Ascending aorta (tissue), 2 donors: ENCODE data around the gene RASL10A. TPM values are rescaled to one million over a fixed set of nuclear protein-coding genes. Genes with fewer than 3 reads are reported as not detected.
"Not testable (repeated sequence)": the region's sequence is repeated elsewhere in the genome, so short reads cannot be mapped to it uniquely, and the experiment has no call there.

Experiments used
- DNase-seq, 2 donors: peaks; one replicate each; pipeline ENCODE4 v3.0.0-alpha.2; 2019; ENCODE audit warnings: low spot score in 2 of 2
- H3K27ac ChIP-seq, 2 donors: fragments of 200-600 bp; sonication (generic); one replicate each; pipeline ENCODE4 v1.5.1; 2016 to 2017; ENCODE audit warnings: mild to moderate bottlenecking in 1 of 2
- H3K27me3 ChIP-seq: fragments of 200-600 bp; sonication (generic); one replicate; pipeline ENCODE4 v1.5.1; 2017
- H3K36me3 ChIP-seq, 2 donors: fragments of 200-600 bp; sonication (generic); one replicate each; pipeline ENCODE4 v1.5.1; 2016
- H3K4me1 ChIP-seq, 2 donors: fragments of 200-600 bp; sonication (generic); one replicate each; pipeline ENCODE4 v1.5.1; 2016 to 2017; ENCODE audit warnings: mild to moderate bottlenecking in 1 of 2
- H3K4me3 ChIP-seq, 2 donors: fragments of 200-600 bp; sonication (generic); one replicate each; pipeline ENCODE4 v1.5.1; 2016 to 2017; ENCODE audit warnings: mild to moderate bottlenecking in 1 of 2
- H3K9me3 ChIP-seq, 2 donors: fragments of 200-600 bp; sonication (generic); one replicate each; pipeline ENCODE4 v1.5.1; 2016
- intact Hi-C: fragments of 100-400 bp; cut with DNase I; formaldehyde crosslinking; loops from one replicate; pipeline ENCODE4 v1.15.1; 2023
- total RNA-seq: library from RNA; depleted of rRNA; stranded (reverse); fragments of >200 nt; gene quantifications from one replicate; pipeline ENCODE4 v1.1.0, GENCODE V29; 2016
- TF ChIP-seq, protein P1 (sequence below), 3 experiments: fragments of 200-600 bp in 2 of 3; fragments of 450-650 bp in 1 of 3; sonication (generic) in 2 of 3; IDR thresholded peaks; one replicate each; pipeline ENCODE4 v1.5.1; 2016 to 2019; ENCODE audit warnings: antibody characterized with exemption in 3 of 3, mild to moderate bottlenecking in 1 of 3, moderate library complexity in 1 of 3

The RASL10A gene
- total RNA-seq, 1 donor from 2014 or later, result not detected

- H3K36me3 ChIP-seq, result peaks cover 93 to 99% of the 10 kb centered on the region in 2 donors
- H3K27ac ChIP-seq, result no peak overlapping the region
- no peaks in the 10 kb centered on the region for H3K27me3 ChIP-seq
- no peaks in the 10 kb centered on the region for H3K9me3 ChIP-seq
- no peaks in the 10 kb centered on the region for H3K4me1 ChIP-seq
- TF ChIP-seq, protein P1, sequence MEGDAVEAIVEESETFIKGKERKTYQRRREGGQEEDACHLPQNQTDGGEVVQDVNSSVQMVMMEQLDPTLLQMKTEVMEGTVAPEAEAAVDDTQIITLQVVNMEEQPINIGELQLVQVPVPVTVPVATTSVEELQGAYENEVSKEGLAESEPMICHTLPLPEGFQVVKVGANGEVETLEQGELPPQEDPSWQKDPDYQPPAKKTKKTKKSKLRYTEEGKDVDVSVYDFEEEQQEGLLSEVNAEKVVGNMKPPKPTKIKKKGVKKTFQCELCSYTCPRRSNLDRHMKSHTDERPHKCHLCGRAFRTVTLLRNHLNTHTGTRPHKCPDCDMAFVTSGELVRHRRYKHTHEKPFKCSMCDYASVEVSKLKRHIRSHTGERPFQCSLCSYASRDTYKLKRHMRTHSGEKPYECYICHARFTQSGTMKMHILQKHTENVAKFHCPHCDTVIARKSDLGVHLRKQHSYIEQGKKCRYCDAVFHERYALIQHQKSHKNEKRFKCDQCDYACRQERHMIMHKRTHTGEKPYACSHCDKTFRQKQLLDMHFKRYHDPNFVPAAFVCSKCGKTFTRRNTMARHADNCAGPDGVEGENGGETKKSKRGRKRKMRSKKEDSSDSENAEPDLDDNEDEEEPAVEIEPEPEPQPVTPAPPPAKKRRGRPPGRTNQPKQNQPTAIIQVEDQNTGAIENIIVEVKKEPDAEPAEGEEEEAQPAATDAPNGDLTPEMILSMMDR (IDR thresholded peaks at IDR 0.05), result no peak
- no peak overlapping the region for H3K4me3 ChIP-seq
- intact Hi-C loops, result no loop called here
- no peak for DNase-seq
These were observed 36.4 kb upstream of the RASL10A start for GRCh38 chr22:29351891-29352290.

- no peak for DNase-seq
- no peaks in the 10 kb centered on the region for H3K27me3 ChIP-seq
- no peaks in the 10 kb centered on the region for H3K4me1 ChIP-seq
- TF ChIP-seq, protein P1 (IDR thresholded peaks at IDR 0.05), result no peak
- no peaks in the 10 kb centered on the region for H3K9me3 ChIP-seq
- H3K36me3 ChIP-seq, result peaks cover 85 to 95% of the 10 kb centered on the region in 2 donors
- intact Hi-C loops, result no loop called here
- no peak overlapping the region for H3K4me3 ChIP-seq
- no peak overlapping the region for H3K27ac ChIP-seq
These were observed 35.5 kb upstream of the RASL10A start for GRCh38 chr22:29351042-29351441.

DNA sequence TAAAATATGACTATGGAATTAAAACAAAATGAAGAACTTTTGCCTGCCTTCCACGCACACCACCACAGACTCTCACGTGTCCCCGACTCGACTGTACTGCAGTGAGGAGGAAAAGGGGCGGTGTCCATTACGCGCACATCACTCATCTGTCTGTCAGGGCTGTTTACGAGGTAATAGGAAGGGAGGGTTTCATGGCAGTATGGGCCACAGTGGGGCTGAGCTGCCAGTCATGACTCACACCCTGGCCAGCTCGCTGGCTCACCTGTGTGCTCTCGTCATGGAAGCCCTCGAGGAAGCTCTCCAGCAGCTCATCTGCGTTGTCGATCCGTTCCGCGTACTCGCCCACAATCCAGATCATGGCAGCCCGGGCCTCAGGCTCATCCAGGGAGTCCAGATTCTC, 33.5 kb upstream of the RASL10A start:
- Histone ChIP-seq H3K36me3 (peaks cover 68 to 80% of the 10 kb centered on the region in 2 donors), H3K4me3 (no peak overlapping the region), H3K27me3 (no peaks in the 10 kb centered on the region), H3K27ac (no peak overlapping the region), H3K4me1 (peaks cover 0 to 5% of the 10 kb centered on the region in 2 donors), H3K9me3 (no peaks in the 10 kb centered on the region)
- TF ChIP-seq, protein P1 (IDR thresholded peaks at IDR 0.05), result no peak
- DNase-seq, result no peak
- intact Hi-C loops, result no loop called here

- no peak overlapping the region for H3K4me3 ChIP-seq
- no peak overlapping the region for H3K27ac ChIP-seq
- TF ChIP-seq, protein P1 (IDR thresholded peaks at IDR 0.05), result no peak
- H3K4me1 ChIP-seq, result peaks cover 0 to 5% of the 10 kb centered on the region in 2 donors
- peaks cover 59 to 70% of the 10 kb centered on the region in 2 donors for H3K36me3 ChIP-seq
- H3K9me3 ChIP-seq, result no peaks in the 10 kb centered on the region
- no peak for DNase-seq
- no peaks in the 10 kb centered on the region for H3K27me3 ChIP-seq
- intact Hi-C loops, result no loop called here
These were observed 32.5 kb upstream of the RASL10A start for GRCh38 chr22:29348041-29348440.

DNA sequence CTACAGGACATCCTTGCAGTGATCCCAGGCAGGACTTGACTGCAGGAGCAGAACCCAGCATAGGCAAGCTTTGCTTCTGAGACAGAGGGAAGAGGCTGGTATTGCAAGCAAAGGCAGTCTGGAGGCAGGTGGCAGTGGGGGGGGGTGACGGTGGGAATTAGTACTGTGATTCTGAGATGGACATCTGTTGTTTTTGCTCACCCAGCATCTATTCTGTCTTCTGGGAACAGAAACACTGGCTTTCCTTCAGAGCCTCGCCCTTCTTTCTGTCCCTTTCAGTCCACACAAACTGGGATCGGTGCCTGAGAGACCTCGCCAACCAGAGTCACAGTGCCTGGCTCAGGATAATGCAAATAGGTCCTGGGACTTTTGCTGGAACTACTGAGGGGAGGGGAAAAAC, 31.2 kb upstream of the RASL10A start:
- Histone ChIP-seq H3K36me3 (peaks cover 54 to 67% of the 10 kb centered on the region in 2 donors), H3K27ac (no peak overlapping the region), H3K4me1 (peaks cover 0 to 5% of the 10 kb centered on the region in 2 donors), H3K27me3 (no peaks in the 10 kb centered on the region), H3K9me3 (no peaks in the 10 kb centered on the region), H3K4me3 (no peak overlapping the region)
- TF ChIP-seq, protein P1 (IDR thresholded peaks at IDR 0.05), result no peak
- intact Hi-C loops, result no loop called here
- no peak for DNase-seq

GRCh38 chr22:29345932-29346331, 30.4 kb upstream of the RASL10A start:
- Histone ChIP-seq H3K36me3 (peaks cover 56 to 67% of the 10 kb centered on the region in 2 donors), H3K27ac (no peak overlapping the region), H3K27me3 (no peaks in the 10 kb centered on the region), H3K9me3 (no peaks in the 10 kb centered on the region), H3K4me3 (no peak overlapping the region), H3K4me1 (peaks cover 0 to 5% of the 10 kb centered on the region in 2 donors)
- DNase-seq, result no peak
- TF ChIP-seq, protein P1 (IDR thresholded peaks at IDR 0.05), result no peak
- intact Hi-C loops, result no loop called here

DNA sequence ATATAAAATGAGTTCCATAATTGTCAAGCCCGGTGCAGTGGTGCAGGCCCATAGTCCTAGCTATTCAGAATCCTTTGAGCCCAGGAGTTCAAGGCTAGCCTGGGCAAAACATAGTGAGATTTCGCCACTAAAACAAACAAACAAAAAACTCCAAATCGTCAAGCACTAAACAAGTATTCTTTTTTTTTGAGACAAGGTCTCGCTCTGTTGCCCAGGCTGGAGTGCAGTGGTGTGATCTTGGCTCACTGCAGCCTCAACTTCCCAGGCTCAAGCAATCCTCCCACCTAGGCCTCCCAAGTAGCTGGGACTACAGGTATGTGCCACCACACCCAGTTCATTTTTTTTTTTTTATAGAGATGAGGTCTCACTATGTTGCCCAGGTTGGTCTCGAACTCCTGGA, 29.4 kb upstream of the RASL10A start:
- H3K27ac ChIP-seq, result peak overlapping the region in 1 of 2 donors; percentile 39

More for the DNA sequence above, 29.4 kb upstream of the RASL10A start:
- H3K4me1 ChIP-seq, H3K27me3 ChIP-seq, DNase-seq, intact Hi-C loops, H3K9me3 ChIP-seq, H3K4me3 ChIP-seq: not testable (repeated sequence)
- H3K36me3 ChIP-seq, result peaks cover 57 to 67% of the 10 kb centered on the region in 2 donors
